ENCODE measurements around the gene NSG1. TPM values are rescaled to one million over a fixed set of nuclear protein-coding genes. Genes with fewer than 3 reads are reported as not detected.

Gene NSG1
- total RNA-seq, 1 experiment from 2014 or later = not detected

- Mint-ChIP-seq H3K27me3 (ENCODE audit: unreplicated experiment) (no peaks in the 10 kb centered on the region), H3K36me3 (ENCODE audit: insufficient read depth, unreplicated experiment) (no peaks in the 10 kb centered on the region), H3K4me3 (ENCODE audit: low read depth, unreplicated experiment) (no peak overlapping the region), H3K9me3 (ENCODE audit: low read depth, unreplicated experiment) (no peaks in the 10 kb centered on the region), H3K4me1 (ENCODE audit: low read depth, unreplicated experiment) (no peaks in the 10 kb centered on the region), H3K27ac (ENCODE audit: unreplicated experiment) (no peak overlapping the region)
- no TSS peak for BruUV-seq (replicated peaks)
- DNase-seq = no peak
- CTCF ChIA-PET = interaction anchor here (0.6 kb wide), 2 partner anchors 12 to 910 kb away, joined by 5 to 7 read pairs; no protein-coding TSS in a partner anchor
- no peak for TF ChIP-seq CTCF (IDR thresholded peaks at IDR 0.05; ENCODE audit: unreplicated experiment)
- intact Hi-C loops (cut with micrococcal nuclease; ENCODE audit: unreplicated experiment) = no loop called here
Observed at GRCh38 chr4:4436244-4436823, 49.4 kb downstream of the NSG1 start.

- Mint-ChIP-seq H3K4me3 (ENCODE audit: low read depth, unreplicated experiment) (no peak overlapping the region), H3K36me3 (ENCODE audit: insufficient read depth, unreplicated experiment) (no peaks in the 10 kb centered on the region), H3K4me1 (ENCODE audit: low read depth, unreplicated experiment) (no peaks in the 10 kb centered on the region), H3K27me3 (ENCODE audit: unreplicated experiment) (no peaks in the 10 kb centered on the region), H3K9me3 (ENCODE audit: low read depth, unreplicated experiment) (no peaks in the 10 kb centered on the region), H3K27ac (ENCODE audit: unreplicated experiment) (no peak overlapping the region)
- no TSS peak for BruUV-seq (replicated peaks)
- CTCF ChIA-PET = no interaction called here
- no peak for DNase-seq
- intact Hi-C loops (cut with micrococcal nuclease; ENCODE audit: unreplicated experiment) = no loop called here
- no peak for TF ChIP-seq CTCF (IDR thresholded peaks at IDR 0.05; ENCODE audit: unreplicated experiment)
Observed at GRCh38 chr4:4437798-4438470, 51.0 kb downstream of the NSG1 start.

- no peak overlapping the region for H3K4me3 Mint-ChIP-seq (ENCODE audit: low read depth, unreplicated experiment)
- H3K36me3 Mint-ChIP-seq (ENCODE audit: insufficient read depth, unreplicated experiment) = no peaks in the 10 kb centered on the region
- no peak for DNase-seq
- H3K4me1 Mint-ChIP-seq (ENCODE audit: low read depth, unreplicated experiment) = no peaks in the 10 kb centered on the region
- CTCF ChIA-PET = no interaction called here
- no peaks in the 10 kb centered on the region for H3K9me3 Mint-ChIP-seq (ENCODE audit: low read depth, unreplicated experiment)
- H3K27me3 Mint-ChIP-seq (ENCODE audit: unreplicated experiment) = no peaks in the 10 kb centered on the region
- TF ChIP-seq CTCF (IDR thresholded peaks at IDR 0.05; ENCODE audit: unreplicated experiment) = no peak
- H3K27ac Mint-ChIP-seq (ENCODE audit: unreplicated experiment) = no peak overlapping the region
- intact Hi-C loops (cut with micrococcal nuclease; ENCODE audit: unreplicated experiment) = no loop called here
- no TSS peak for BruUV-seq (replicated peaks)
Observed at GRCh38 chr4:4438891-4439290, 52.0 kb downstream of the NSG1 start.

- H3K36me3 Mint-ChIP-seq (ENCODE audit: insufficient read depth, unreplicated experiment) = no peaks in the 10 kb centered on the region
- peak overlapping the region; percentile 28 for H3K27ac Mint-ChIP-seq (ENCODE audit: unreplicated experiment)
- BruUV-seq (replicated peaks) = no TSS peak
- CTCF ChIA-PET = no interaction called here
- intact Hi-C loops (cut with micrococcal nuclease; ENCODE audit: unreplicated experiment) = no loop called here
- H3K4me3 Mint-ChIP-seq (ENCODE audit: low read depth, unreplicated experiment) = no peak overlapping the region
- DNase-seq = no peak
- H3K27me3 Mint-ChIP-seq (ENCODE audit: unreplicated experiment) = no peaks in the 10 kb centered on the region
- H3K9me3 Mint-ChIP-seq (ENCODE audit: low read depth, unreplicated experiment) = no peaks in the 10 kb centered on the region
- TF ChIP-seq CTCF (IDR thresholded peaks at IDR 0.05; ENCODE audit: unreplicated experiment) = no peak
- H3K4me1 Mint-ChIP-seq (ENCODE audit: low read depth, unreplicated experiment) = no peaks in the 10 kb centered on the region
Observed at GRCh38 chr4:4439782-4440181, 52.9 kb downstream of the NSG1 start.
